Peyer's patch (tissue), 4 donors: Measurements from ENCODE around the gene CNTNAP2.

Experiments used
- CTCF ChIP-seq, 6 experiments: fragments of 450-650 bp in 4 of 6; fragments of 200-600 bp in 2 of 6; sonication (generic) in 1 of 6; IDR thresholded peaks; one replicate each; pipeline ENCODE4 v1.5.1; 2017 to 2019; ENCODE audit warnings: antibody characterized with exemption in 6 of 6, mild to moderate bottlenecking in 3 of 6, moderate library complexity in 1 of 6
- POLR2A ChIP-seq, 2 donors: fragments of 450-650 bp; IDR thresholded peaks; one replicate each; pipeline ENCODE4 v1.5.1; 2017; ENCODE audit warnings: antibody characterized with exemption in 2 of 2, mild to moderate bottlenecking in 2 of 2, moderate library complexity in 2 of 2

DNA sequence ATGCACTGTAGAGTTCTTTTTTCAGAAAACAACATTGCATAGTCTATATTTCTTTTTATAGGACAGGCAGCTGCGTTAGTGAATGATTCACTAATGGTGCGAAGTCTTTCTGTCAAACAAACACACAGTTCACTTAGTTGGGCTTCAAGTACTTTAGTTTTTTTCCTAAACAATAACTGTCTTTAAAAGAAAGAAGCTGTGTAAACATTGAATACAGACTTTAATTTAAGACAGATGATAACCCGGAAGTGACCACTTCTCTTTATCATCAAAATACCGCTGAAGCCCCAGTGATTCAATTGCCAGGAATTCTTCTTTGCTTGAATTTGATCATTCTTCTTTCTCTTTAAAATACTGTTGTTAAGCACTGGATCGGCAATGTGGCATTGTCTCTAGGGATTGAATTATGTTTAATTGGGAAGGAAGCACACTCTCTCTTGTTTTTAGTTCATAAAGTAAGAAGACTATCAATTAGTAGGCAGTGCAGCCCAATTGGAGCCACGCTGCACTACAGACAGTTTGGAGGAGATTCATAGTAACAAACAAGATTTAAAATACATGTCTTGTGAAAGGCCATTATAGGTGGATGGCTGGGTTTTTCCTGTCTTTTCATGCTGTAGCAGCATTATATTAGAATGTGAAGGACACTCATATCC lies 30.4 kb downstream of the CNTNAP2 start:
- no peak for TF ChIP-seq POLR2A (IDR thresholded peaks at IDR 0.05)
- no peak for TF ChIP-seq CTCF (IDR thresholded peaks at IDR 0.05)
